AG04449 (cell line): ENCODE results near the gene LPIN1.

Source experiments
- CTCF ChIA-PET: fragments of 350-600 bp; formaldehyde crosslinking; extraction: SDS; loops from one replicate; lab custom pipeline; 2021; ENCODE audit warnings: antibody characterized with exemption; lab: Yijun Ruan, JAX
- POLR2A ChIA-PET: fragments of 400-600, 350-600 bp; formaldehyde crosslinking; extraction: SDS; loops from one replicate; lab custom pipeline; 2020; ENCODE audit warnings: antibody characterized with exemption, inconsistent platforms; lab: Yijun Ruan, JAX
- DNase-seq: peaks from one replicate; pipeline ENCODE4 v3.0.0-alpha.2; 2010; ENCODE audit warnings: low read depth, low spot score
- H3K4me3 ChIP-seq: 2 replicates; pipeline ENCODE4 v1.5.1; 2011; ENCODE audit warnings: low read depth, mild to moderate bottlenecking, control low read depth, low read length
- TF ChIP-seq, protein P1 (sequence below): IDR thresholded peaks from one replicate; pipeline ENCODE4 v1.5.1; 2011; ENCODE audit warnings: mild to moderate bottlenecking, moderate library complexity, low read length, control low read depth, inconsistent platforms; ENCODE audit not compliant: insufficient read depth; ENCODE audit errors: missing control alignments

LPIN1 gene

DNA sequence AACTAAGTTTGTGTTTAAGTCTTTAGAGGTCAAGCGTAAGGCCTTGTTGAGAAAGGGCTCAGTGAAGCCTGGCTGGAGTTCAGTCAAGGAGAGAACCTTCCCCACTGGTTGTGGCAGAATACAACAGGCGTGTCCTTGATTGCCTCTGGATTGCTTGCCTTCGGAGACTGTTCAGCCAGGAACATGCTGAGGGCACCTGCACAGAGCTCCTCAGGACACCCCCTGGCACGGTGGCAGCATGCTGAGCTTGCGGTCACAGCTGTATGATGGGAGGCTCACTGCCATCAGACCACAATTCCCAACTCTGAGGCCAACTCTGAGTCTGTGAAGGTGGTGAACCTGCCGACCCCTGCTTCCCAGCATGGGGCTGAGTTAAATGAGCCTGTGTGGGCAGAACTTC lies 130.0 kb downstream of the LPIN1 start:
- H3K4me3 ChIP-seq = no peak overlapping the region
- DNase-seq = no peak
- TF ChIP-seq, protein P1, sequence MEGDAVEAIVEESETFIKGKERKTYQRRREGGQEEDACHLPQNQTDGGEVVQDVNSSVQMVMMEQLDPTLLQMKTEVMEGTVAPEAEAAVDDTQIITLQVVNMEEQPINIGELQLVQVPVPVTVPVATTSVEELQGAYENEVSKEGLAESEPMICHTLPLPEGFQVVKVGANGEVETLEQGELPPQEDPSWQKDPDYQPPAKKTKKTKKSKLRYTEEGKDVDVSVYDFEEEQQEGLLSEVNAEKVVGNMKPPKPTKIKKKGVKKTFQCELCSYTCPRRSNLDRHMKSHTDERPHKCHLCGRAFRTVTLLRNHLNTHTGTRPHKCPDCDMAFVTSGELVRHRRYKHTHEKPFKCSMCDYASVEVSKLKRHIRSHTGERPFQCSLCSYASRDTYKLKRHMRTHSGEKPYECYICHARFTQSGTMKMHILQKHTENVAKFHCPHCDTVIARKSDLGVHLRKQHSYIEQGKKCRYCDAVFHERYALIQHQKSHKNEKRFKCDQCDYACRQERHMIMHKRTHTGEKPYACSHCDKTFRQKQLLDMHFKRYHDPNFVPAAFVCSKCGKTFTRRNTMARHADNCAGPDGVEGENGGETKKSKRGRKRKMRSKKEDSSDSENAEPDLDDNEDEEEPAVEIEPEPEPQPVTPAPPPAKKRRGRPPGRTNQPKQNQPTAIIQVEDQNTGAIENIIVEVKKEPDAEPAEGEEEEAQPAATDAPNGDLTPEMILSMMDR = no peak
- POLR2A ChIA-PET = no interaction called here
- CTCF ChIA-PET = no interaction called here

DNA sequence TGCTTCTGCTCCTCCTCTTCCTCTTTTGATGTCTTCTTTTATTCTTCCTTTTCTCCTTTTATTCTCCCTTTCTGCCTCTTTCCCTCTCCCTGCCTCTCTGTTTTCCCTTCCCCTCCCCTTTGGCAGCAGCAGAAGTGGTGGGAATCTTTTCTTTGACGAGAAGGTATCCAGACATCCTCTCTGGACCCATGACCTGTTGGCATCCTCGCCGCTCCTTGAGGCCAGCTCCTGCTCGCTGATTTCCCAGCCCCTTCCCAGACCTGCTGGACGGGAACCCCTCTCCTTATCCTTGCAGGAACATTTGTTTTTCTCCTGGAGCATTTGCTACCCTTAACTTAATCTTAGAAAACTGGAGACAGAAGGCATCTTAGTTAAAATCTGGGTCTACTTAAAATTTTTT lies 130.5 kb downstream of the LPIN1 start:
- DNase-seq = no peak
- ChIA-PET CTCF (no interaction called here), POLR2A (no interaction called here)
- no peak overlapping the region for H3K4me3 ChIP-seq
- TF ChIP-seq, protein P1 = no peak
